ENCODE data around the gene ACOT2. TPM values are rescaled to one million over a fixed set of nuclear protein-coding genes. Genes with fewer than 3 reads are reported as not detected.
"Not testable (repeated sequence)": the region's sequence is repeated elsewhere in the genome, so short reads cannot be mapped to it uniquely, and the experiment has no call there.

Gene ACOT2
- total RNA-seq, 2 experiments from 2014 or later, result 10.9 to 11.3 TPM

DNA sequence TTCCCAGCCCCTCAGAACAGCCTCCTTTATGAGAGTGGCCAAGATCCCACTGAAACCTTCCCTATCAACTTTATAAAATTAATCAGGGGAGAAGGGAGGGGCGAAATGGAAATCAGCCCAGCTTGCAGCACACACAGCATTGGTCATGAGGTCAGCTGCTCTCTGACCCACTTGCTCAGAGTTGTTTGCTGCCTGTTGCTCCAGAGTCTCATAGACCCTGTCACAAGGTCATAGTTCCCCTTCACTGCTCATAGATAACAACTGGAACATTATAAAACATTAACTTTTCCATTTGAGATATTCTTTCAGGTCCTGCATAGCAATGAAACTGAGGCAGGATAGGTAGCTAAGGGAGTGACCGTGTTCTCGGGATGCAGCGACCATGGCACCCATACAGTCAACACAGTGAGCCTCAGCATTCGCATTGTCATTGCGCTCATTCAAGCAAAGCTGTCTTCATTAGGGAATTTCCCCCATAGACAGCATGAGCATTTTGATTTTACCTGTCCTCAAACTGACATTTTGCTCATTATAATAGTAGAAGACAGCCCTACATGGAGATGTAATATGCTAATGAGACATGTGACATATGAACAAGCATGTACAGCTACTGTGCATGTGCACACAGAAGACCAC is 19.0 kb upstream of the ACOT2 start:
- H3K27ac Mint-ChIP-seq; H3K4me1 Mint-ChIP-seq (ENCODE audit: low read depth); DNase-seq; ATAC-seq; H3K4me3 Mint-ChIP-seq; H3K36me3 Mint-ChIP-seq (ENCODE audit: low read depth); H3K27me3 Mint-ChIP-seq (ENCODE audit: low read depth); H3K9me3 Mint-ChIP-seq (ENCODE audit: insufficient read depth); CTCF ChIA-PET; POLR2A ChIA-PET: not testable (repeated sequence)

DNA sequence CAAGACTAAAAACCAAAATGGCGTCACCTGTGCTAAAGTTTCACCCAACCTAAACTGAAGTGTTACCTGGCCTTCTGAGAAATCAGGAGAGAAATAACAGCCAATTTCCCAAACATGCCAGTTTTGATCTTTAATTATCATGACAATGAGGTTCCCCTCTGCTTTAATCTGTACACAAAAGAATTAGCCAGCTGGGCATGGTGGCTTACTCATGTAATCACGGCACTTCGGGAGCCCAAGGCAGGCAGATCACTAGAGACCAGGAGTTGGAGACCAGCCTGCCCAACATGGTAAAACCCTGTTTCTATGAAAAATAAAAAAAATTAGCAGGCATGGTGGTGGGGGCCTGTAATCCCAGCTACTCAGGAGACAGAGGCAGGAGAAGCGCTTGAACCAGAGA is 15.2 kb upstream of the ACOT2 start:
- Mint-ChIP-seq H3K27me3 (ENCODE audit: low read depth) (no peaks in the 10 kb centered on the region), H3K4me1 (ENCODE audit: low read depth) (no peaks in the 10 kb centered on the region), H3K27ac (no peak overlapping the region), H3K4me3 (no peak overlapping the region), H3K9me3 (ENCODE audit: insufficient read depth) (no peaks in the 10 kb centered on the region), H3K36me3 (ENCODE audit: low read depth) (no peaks in the 10 kb centered on the region)
- ChIA-PET POLR2A (no interaction called here), CTCF (no interaction called here)
- no peak for ATAC-seq
- DNase-seq, result no peak

DNA sequence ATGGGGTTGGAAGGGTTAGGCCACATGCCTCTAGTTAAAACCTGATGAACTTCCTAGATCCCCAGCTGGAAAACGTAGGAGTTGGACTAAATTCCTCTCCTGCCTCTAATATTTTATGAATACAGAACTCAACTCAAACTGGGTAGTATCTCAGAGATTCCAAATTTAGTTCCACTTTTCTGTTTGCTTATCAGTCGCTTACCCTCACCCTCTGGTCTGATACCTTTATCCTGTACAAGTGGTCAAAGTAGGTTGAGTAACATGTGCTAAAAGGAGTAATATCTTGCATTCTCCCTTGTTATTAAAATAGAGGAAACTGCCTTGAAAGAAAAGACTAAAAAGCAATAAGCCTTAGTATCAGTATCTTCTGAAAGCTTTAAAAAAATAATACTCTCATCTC is 11.8 kb upstream of the ACOT2 start:
- H3K27me3 Mint-ChIP-seq (ENCODE audit: low read depth); H3K4me1 Mint-ChIP-seq (ENCODE audit: low read depth); H3K4me3 Mint-ChIP-seq; CTCF ChIA-PET; H3K27ac Mint-ChIP-seq; H3K9me3 Mint-ChIP-seq (ENCODE audit: insufficient read depth); POLR2A ChIA-PET; DNase-seq; H3K36me3 Mint-ChIP-seq (ENCODE audit: low read depth); ATAC-seq: not testable (repeated sequence)

GRCh38 chr14:73558238-73558637 is 10.8 kb upstream of the ACOT2 start:
- CTCF ChIA-PET; H3K4me1 Mint-ChIP-seq (ENCODE audit: low read depth); H3K4me3 Mint-ChIP-seq; H3K27me3 Mint-ChIP-seq (ENCODE audit: low read depth); DNase-seq; POLR2A ChIA-PET; ATAC-seq; H3K9me3 Mint-ChIP-seq (ENCODE audit: insufficient read depth); H3K36me3 Mint-ChIP-seq (ENCODE audit: low read depth); H3K27ac Mint-ChIP-seq: not testable (repeated sequence)

DNA sequence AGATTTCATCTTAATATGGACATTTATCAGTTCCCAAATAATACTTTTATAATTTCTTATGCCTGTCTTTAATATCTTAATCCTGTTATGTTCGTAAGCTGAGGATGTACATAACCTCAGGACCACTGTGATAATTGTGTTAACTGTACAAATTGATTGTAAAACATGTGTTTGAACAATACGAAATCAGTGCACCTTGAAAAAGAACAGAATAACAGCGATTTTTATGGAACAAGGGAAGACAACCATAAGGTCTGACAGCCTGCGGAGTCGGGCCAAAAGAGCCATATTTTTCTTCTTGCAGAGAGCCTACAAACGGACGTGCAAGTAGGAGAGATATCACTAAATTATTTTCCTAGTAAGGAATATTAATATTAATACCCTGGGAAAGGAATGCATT is 6.8 kb upstream of the ACOT2 start:
- H3K27me3 Mint-ChIP-seq (ENCODE audit: low read depth); H3K27ac Mint-ChIP-seq; H3K9me3 Mint-ChIP-seq (ENCODE audit: insufficient read depth); ATAC-seq; H3K4me3 Mint-ChIP-seq; POLR2A ChIA-PET; DNase-seq; CTCF ChIA-PET: not testable (repeated sequence)
- Mint-ChIP-seq H3K4me1 (ENCODE audit: low read depth) (peaks cover 14% of the 10 kb centered on the region), H3K36me3 (ENCODE audit: low read depth) (peaks cover 24% of the 10 kb centered on the region)

DNA sequence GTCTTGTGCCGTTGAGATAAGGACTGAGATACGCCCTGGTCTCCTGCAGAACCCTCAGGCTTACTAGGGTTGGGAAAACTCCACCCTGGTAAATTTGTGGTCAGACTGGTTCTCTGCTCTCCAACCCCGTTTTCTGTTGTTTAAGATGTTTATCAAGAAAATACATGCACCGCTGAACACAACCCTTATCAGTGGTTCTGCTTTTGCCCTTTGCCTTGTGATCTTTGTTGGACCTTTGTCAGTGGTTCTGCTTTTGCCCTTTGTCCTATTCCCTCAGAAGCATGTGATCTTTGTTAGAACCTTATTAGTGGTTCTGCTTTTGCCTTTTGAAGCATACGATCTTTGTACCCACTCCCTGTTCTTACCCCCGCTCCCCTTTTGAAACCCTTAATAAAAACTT is 6.3 kb upstream of the ACOT2 start:
- H3K4me3 Mint-ChIP-seq; POLR2A ChIA-PET; H3K9me3 Mint-ChIP-seq (ENCODE audit: insufficient read depth); DNase-seq; H3K27me3 Mint-ChIP-seq (ENCODE audit: low read depth); CTCF ChIA-PET; ATAC-seq; H3K27ac Mint-ChIP-seq: not testable (repeated sequence)
- Mint-ChIP-seq H3K36me3 (ENCODE audit: low read depth) (peaks cover 29% of the 10 kb centered on the region), H3K4me1 (ENCODE audit: low read depth) (peaks cover 18% of the 10 kb centered on the region)

GRCh38 chr14:73566431-73566830 is 2.6 kb upstream of the ACOT2 start:
- ATAC-seq; H3K27me3 Mint-ChIP-seq (ENCODE audit: low read depth); H3K27ac Mint-ChIP-seq; H3K9me3 Mint-ChIP-seq (ENCODE audit: insufficient read depth); H3K4me3 Mint-ChIP-seq; POLR2A ChIA-PET; DNase-seq: not testable (repeated sequence)
- peaks cover 33% of the 10 kb centered on the region for H3K36me3 Mint-ChIP-seq (ENCODE audit: low read depth)
- peaks cover 40% of the 10 kb centered on the region for H3K4me1 Mint-ChIP-seq (ENCODE audit: low read depth)
- CTCF ChIA-PET, result interaction anchor here (3.8 to 5.9 kb wide), 2 partner anchors 27 to 57 kb away, joined by 12 to 73 read pairs; no protein-coding TSS in a partner anchor

DNA sequence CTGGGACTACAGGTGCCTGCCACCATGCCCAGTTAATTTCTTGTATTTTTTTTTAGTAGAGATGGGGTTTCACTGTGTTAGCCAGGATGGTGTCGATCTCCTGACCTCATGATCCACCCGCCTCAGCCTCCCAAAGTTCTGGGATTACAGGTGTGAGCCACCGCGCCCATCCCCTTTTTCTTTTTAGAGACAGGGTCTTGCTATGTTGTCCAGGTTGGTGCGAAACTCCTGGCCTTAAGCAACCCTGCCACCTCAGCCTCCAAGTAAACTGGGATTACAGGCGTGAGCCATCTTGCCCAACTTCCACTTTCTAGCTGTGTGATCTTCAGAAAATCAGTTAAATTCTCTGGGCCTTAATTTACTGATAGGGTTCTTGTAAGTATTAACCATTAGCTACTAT is 2.1 kb upstream of the ACOT2 start:
- ChIA-PET CTCF (interaction anchor here (3.8 to 5.9 kb wide), 2 partner anchors 28 to 58 kb away, joined by 12 to 73 read pairs; no protein-coding TSS in a partner anchor), POLR2A (interaction anchor here (0.6 to 1.2 kb wide), 3 partner anchors 44 to 129 kb away, joined by 3 to 4 read pairs (median 3); partner anchors contain the start of gene RIOX1)
- H3K4me1 Mint-ChIP-seq (ENCODE audit: low read depth), result peaks cover 38% of the 10 kb centered on the region
- not testable (repeated sequence) for H3K9me3 Mint-ChIP-seq (ENCODE audit: insufficient read depth); ATAC-seq; H3K27ac Mint-ChIP-seq; H3K27me3 Mint-ChIP-seq (ENCODE audit: low read depth); DNase-seq
- peak overlapping the region; percentile 92 for H3K4me3 Mint-ChIP-seq
- H3K36me3 Mint-ChIP-seq (ENCODE audit: low read depth), result peaks cover 30% of the 10 kb centered on the region

DNA sequence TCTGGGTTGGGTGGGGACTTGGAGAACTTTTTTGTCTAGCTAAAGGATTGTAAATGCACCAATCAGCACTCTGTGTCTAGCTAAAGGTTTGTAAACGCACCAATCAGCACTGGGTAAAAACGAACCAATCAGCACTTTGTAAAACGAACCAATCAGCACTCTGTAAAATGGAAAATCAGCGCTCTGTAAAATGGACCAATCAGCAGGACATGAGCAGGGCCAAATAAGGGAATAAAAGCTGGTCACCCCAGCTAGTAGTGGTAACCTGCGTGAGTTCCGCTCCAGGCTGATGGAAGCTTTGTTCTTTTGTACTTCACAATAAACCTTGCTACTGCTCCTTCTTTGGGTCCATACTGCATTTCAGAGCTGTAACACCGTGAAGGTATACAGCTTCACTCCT is 1.7 kb upstream of the ACOT2 start:
- H3K27ac Mint-ChIP-seq, result no peak overlapping the region
- H3K9me3 Mint-ChIP-seq (ENCODE audit: insufficient read depth), result no peaks in the 10 kb centered on the region
- CTCF ChIA-PET, result interaction anchor here (1.0 to 5.9 kb wide), 3 partner anchors 28 to 76 kb away, joined by 3 to 73 read pairs (median 12); partner anchors contain the start of gene RIOX1
- ATAC-seq (no peak), DNase-seq (no peak)
- H3K4me1 Mint-ChIP-seq (ENCODE audit: low read depth), result peaks cover 36% of the 10 kb centered on the region
- peak overlapping the region; percentile 92 for H3K4me3 Mint-ChIP-seq
- H3K36me3 Mint-ChIP-seq (ENCODE audit: low read depth), result peaks cover 31% of the 10 kb centered on the region
- H3K27me3 Mint-ChIP-seq (ENCODE audit: low read depth), result no peaks in the 10 kb centered on the region
- POLR2A ChIA-PET, result interaction anchor here (0.6 to 1.2 kb wide), 3 partner anchors 44 to 129 kb away, joined by 3 to 4 read pairs (median 3); partner anchors contain the start of gene RIOX1

DNA sequence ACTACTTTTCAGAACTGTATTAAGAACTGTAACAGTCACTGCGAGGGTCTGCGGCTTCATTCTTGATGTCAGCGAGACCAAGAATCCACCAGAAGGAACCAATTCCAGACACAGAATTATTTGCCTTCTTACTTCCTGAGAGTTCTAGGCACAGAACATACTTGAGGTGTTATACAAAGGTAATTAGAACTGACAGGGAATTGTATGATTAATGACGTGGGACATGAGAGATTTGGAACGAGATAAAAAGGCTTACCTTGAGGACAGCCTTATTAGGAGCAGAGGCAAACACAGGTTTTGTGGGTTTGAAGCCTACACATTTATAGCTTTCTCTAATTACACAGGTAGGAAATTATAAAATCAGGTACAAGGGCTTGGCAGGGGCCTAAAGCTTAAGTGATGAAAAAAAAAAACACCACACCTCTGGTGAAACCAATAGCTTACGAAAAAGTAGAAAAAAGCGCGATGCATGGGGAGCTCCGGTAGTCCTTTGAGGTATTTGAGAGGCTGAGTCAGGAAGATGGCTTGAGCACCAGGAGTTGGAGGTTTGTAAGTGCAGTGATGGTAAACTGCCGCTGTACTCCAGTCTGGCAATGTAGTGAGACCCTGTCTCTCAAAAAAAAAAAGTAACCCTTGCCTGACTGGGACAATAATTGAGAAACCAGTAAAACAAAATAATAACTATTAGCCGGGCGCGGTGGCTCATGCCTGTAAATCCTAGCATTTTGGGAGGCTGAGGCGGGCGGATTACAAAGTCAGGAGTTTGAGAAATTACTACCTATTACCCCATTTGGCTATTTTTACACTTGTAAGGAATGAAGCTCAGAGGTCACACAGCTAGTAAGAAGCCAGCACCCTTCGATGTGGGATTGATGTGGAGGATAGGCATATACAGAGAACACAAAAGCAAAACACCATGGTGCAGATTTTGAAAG is 795 bp upstream of the ACOT2 start:
- Mint-ChIP-seq H3K9me3 (ENCODE audit: insufficient read depth) (no peaks in the 10 kb centered on the region), H3K4me1 (ENCODE audit: low read depth) (peaks cover 36% of the 10 kb centered on the region)
- POLR2A ChIA-PET, result interaction anchor here (0.6 to 2.6 kb wide), 13 partner anchors 11 to 516 kb away, joined by 3 to 22 read pairs (median 3); partner anchors contain the start of genes ALDH6A1, DNAL1, RBM25 and RIOX1

DNA sequence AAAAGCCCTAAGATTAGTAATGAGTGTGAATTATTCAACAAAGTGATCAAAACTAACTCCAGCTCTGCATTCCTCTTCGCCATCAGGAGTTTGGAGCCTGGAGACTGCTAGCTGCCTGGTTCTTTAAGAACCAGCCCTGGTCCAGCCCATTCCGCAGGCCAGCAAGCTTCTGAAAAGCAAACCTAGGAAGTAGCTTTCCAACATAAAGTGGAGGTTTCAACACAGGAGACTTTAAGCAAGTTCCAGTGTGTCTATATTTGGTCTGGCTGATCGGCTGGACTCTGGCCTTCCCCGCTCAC is 178 bp upstream of the ACOT2 start:
- Mint-ChIP-seq H3K36me3 (ENCODE audit: low read depth) (peaks cover 37% of the 10 kb centered on the region), H3K4me1 (ENCODE audit: low read depth) (peaks cover 36% of the 10 kb centered on the region), H3K4me3 (peak overlapping the region; percentile 92), H3K27ac (peak overlapping the region; percentile 98)
- not testable (repeated sequence) for DNase-seq; H3K27me3 Mint-ChIP-seq (ENCODE audit: low read depth); H3K9me3 Mint-ChIP-seq (ENCODE audit: insufficient read depth)
- ChIA-PET POLR2A (interaction anchor here (0.6 to 2.6 kb wide), 13 partner anchors 10 to 515 kb away, joined by 3 to 22 read pairs (median 3); partner anchors contain the start of genes ACOT6, ALDH6A1, DNAL1 and RBM25), CTCF (interaction anchor here (0.6 to 5.9 kb wide), 12 partner anchors 21 to 499 kb away, joined by 3 to 73 read pairs (median 5); no protein-coding TSS in a partner anchor)
- ATAC-seq, result peak; percentile 18

More for the DNA sequence above, 795 bp upstream of the ACOT2 start:
- peak; percentile 34 for DNase-seq
- peaks cover 32% of the 10 kb centered on the region for H3K36me3 Mint-ChIP-seq (ENCODE audit: low read depth)
- H3K27ac Mint-ChIP-seq, result peak overlapping the region; percentile 98
- H3K27me3 Mint-ChIP-seq (ENCODE audit: low read depth), result no peaks in the 10 kb centered on the region
- ATAC-seq, result peak; percentile 4
- H3K4me3 Mint-ChIP-seq, result peak overlapping the region; percentile 92
- CTCF ChIA-PET, result interaction anchor here (0.6 to 5.9 kb wide), 12 partner anchors 22 to 273 kb away, joined by 3 to 73 read pairs (median 5); partner anchors contain the start of gene RIOX1

Data from activated CD8-positive, alpha-beta T cell treated with anti-CD3 and anti-CD28 coated beads, Interleukin-2, amount 10 ng/mL, durations not matched to agents 7 days and 5 days (primary cell).